Measurements from ENCODE around the gene DIAPH1. TPM values are rescaled to one million over a fixed set of nuclear protein-coding genes. Genes with fewer than 3 reads are reported as not detected.

Gene DIAPH1
- total RNA-seq, 1 donor from 2014 or later = 77.7 TPM

GRCh38 chr5:141475625-141476131 is 143.1 kb downstream of the DIAPH1 start, which contains the start of gene PCDHGC3:
TSS of gene PCDHGC3 (plus strand) at chr5:141475966. CDS start at chr5:141476117, 151 bp downstream.
- intact Hi-C loops (cut with DNase I) = loop anchor here (2.0 to 5.0 kb wide), 3 partner anchors 33 to 81 kb away; no protein-coding TSS in a partner anchor
- peak; percentile 94 for DNase-seq (ENCODE audit: low spot score)

GRCh38 chr5:141465351-141465750 is 153.4 kb downstream of the DIAPH1 start:
- no peak for DNase-seq (ENCODE audit: low spot score)

More at GRCh38 chr5:141465351-141465750, 153.4 kb downstream of the DIAPH1 start:
- intact Hi-C loops (cut with DNase I) = no loop called here

Other genes with a start within 250 kb of the DIAPH1 start
- gene PCDHGB3, start 248.8 kb downstream of the DIAPH1 start, total RNA-seq = 14.2 TPM
- gene PCDHGA6, start 245.1 kb downstream of the DIAPH1 start, total RNA-seq = 11.5 TPM
- 11.8 TPM for gene PCDHGA7, start 236.3 kb downstream of the DIAPH1 start, total RNA-seq
- 12.5 TPM for gene PCDHGB4, start 231.3 kb downstream of the DIAPH1 start, total RNA-seq
- gene PCDHGA8, start 226.4 kb downstream of the DIAPH1 start, total RNA-seq = 14.0 TPM
- 13.9 TPM for gene PCDHGB5, start 221.1 kb downstream of the DIAPH1 start, total RNA-seq
- gene PCDHGA9, start 216.2 kb downstream of the DIAPH1 start, total RNA-seq = 9.6 TPM
- gene PCDHGB6, start 211.0 kb downstream of the DIAPH1 start, total RNA-seq = 11.9 TPM
- gene PCDHGA10, start 206.0 kb downstream of the DIAPH1 start, total RNA-seq = 11.0 TPM
- gene PCDHGB7, start 201.3 kb downstream of the DIAPH1 start, total RNA-seq = 16.4 TPM
- gene PCDHGA11, start 197.9 kb downstream of the DIAPH1 start, total RNA-seq = 9.6 TPM
- 10.3 TPM for gene PCDHGA12, start 188.5 kb downstream of the DIAPH1 start, total RNA-seq
- gene PCDHGC3, start 143.0 kb downstream of the DIAPH1 start, total RNA-seq = 16.9 TPM
- gene PCDHGC4, start 134.0 kb downstream of the DIAPH1 start, total RNA-seq = 5.8 TPM
- gene PCDHGC5, start 129.9 kb downstream of the DIAPH1 start, total RNA-seq = 6.1 TPM
- gene HDAC3, start 17.8 kb upstream of the DIAPH1 start, total RNA-seq = 34.1 TPM
- gene RELL2, start 18.0 kb upstream of the DIAPH1 start, total RNA-seq = 0.70 TPM
- 4.1 TPM for gene FCHSD1, start 32.4 kb upstream of the DIAPH1 start, total RNA-seq
- gene ARAP3, start 63.2 kb upstream of the DIAPH1 start, total RNA-seq = 22.9 TPM